Endometrial microvascular endothelial cells (primary cell): Measurements from ENCODE around the gene EPB41L5. TPM values are rescaled to one million over a fixed set of nuclear protein-coding genes. Genes with fewer than 3 reads are reported as not detected.
"Not testable (repeated sequence)": the region's sequence is repeated elsewhere in the genome, so short reads cannot be mapped to it uniquely, and the experiment has no call there.

ENCODE experiments used
- in situ Hi-C: cut with HindIII; loops from 2 replicates; pipeline ENCODE4 v1.10.0; 2017; ENCODE audit warnings: low sequenced_read_pairs, low pct_unique_long_range_greater_than_20kb; ENCODE audit errors: inconsistent ontology term
- total RNA-seq: library from RNA; depleted of rRNA; stranded (reverse); fragments of >200 nt; gene quantifications from one replicate; pipeline ENCODE4 v1.2.3, GENCODE V29; 2015; ENCODE audit errors: inconsistent ontology term

The EPB41L5 gene
- total RNA-seq, 1 donor from 2014 or later = 4.5 TPM

GRCh38 chr2:120176526-120176925, 163.6 kb downstream of the EPB41L5 start:
- in situ Hi-C loops = no loop called here

GRCh38 chr2:120177001-120177621, 164.2 kb downstream of the EPB41L5 start:
- in situ Hi-C loops = no loop called here

- in situ Hi-C loops = no loop called here
Observed at GRCh38 chr2:120177973-120178372, 165.1 kb downstream of the EPB41L5 start.

- in situ Hi-C loops = no loop called here
Observed at GRCh38 chr2:120179396-120179795, 166.5 kb downstream of the EPB41L5 start.

- in situ Hi-C loops = no loop called here
Observed at GRCh38 chr2:120180066-120180465, 167.2 kb downstream of the EPB41L5 start.

- in situ Hi-C loops = no loop called here
Observed at GRCh38 chr2:120182019-120182560, 169.2 kb downstream of the EPB41L5 start.

- in situ Hi-C loops = no loop called here
Observed at GRCh38 chr2:120189189-120189588, 176.3 kb downstream of the EPB41L5 start.

DNA sequence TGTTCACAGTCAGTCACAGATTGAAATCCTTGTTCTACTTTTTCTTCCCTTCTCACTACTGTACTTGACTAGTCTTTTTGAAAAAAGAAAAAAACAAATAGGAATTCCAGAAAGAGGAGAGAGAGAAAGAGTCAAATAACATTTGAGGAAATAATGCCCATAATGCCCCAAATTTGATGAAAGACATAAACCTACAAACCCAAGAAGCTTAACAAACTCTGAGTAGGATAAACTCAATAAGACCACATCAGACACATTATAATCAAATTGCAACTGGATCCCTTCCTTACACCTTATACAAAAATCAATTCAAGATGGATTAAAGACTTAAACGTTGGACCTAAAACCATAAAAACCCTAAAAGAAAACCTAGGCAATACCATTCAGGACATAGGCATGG, 179.4 kb downstream of the EPB41L5 start:
- in situ Hi-C loops = no loop called here

DNA sequence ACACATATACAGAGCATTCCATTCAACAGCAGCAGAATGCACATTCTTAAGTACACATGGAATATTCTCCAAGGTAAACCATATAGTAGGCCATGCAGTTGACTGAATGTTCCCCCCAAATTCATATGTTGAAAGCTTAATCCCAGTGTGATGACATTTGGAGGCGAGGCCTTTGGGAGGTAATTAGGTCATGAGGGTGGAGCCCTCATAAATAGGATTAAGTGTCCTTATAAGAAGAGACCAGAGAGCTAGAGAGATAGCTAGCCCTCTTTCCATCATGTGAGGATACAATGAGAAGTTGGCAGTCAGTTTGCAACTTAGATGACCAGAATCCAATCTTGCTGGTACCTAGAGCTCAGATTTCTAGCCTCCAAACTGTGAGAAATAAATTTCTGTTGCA, 182.7 kb downstream of the EPB41L5 start:
- in situ Hi-C loops = no loop called here

DNA sequence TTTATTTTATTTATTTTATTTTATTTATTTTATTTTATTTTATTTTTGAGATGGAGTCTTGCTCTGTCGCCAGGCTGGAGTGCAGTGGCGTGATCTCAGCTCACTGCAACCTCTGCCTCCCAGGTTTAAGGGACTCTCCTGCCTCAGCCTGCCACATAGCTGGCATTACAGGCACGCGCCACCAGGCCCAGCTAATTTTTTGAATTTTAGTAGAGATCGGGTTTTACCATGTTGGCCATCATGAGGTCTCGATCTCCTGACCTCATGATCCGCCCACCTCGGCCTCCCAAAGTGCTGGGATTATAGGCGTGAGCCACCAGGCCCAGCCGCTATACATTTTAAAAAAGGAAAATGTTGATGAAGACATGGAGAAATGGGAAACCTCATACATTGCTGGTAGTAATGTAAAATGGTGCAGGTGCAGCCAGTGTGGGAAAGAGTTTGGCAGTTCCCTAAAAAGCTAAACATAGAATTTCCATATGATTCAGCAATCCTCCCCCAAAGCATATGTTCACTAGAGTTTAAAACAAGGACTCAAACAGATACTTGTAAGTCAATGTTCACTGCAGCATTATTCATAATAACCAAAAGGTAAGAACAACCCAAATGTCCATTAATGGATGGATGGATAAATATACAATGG, 187.1 kb downstream of the EPB41L5 start:
- in situ Hi-C loops = not testable (repeated sequence)

GRCh38 chr2:120203251-120204021, 190.6 kb downstream of the EPB41L5 start:
- in situ Hi-C loops = no loop called here

DNA sequence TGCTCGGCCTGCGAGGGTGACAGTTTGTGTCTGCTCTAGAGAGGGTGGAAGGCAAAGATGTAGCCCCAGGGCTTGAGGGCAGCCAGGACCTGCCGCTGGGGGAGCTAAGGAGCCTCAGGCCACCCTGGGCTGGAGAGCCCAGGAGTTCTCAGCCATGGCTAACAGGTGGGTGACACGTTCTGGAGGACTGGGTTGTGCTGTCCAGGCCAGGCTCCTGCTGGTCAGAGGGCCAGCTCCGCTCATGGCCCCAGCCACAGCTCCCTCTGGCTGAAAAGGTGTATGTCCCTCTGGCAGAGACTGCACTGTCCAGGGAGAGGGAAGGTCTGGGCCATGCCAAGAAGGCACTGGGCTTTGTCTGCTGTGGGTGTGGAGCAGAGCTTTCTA, 191.1 kb downstream of the EPB41L5 start:
- in situ Hi-C loops = no loop called here

GRCh38 chr2:120204417-120204816, 191.5 kb downstream of the EPB41L5 start:
- in situ Hi-C loops = no loop called here

DNA sequence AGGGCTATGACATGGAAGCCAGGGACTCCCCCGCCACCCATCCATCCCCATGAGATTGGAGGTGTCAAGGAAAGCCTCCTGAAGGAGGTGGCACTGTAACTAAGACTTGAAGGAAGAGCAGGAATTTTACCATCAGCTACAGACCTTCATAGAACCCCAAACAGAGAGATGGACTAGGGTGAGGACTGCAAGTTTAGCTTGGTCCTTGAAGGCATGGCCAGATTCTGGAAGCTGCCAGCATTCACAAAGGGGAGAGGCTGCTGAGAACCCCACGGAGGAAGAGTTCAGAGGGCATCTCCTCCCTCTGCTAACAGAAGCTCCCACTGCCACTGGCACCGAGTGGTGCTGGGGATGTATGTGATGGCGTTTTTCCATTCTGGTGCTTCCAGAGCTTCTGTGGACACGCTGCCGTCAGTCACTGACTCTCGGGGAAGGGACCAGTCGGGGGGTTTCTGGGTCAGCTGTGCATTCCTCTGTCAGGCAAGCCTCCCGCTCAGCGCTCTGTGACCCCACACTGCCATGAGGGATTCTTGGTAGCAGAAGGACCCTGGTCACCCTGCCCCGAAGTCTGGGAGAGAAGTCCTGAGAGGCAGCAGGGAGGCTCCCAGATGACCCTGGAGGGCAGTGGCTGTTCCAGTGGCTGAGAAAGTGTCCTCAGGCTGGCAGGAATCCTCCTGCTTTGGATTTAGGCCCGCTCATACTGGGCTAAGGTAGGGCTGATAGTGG, 192.2 kb downstream of the EPB41L5 start:
- in situ Hi-C loops = no loop called here

DNA sequence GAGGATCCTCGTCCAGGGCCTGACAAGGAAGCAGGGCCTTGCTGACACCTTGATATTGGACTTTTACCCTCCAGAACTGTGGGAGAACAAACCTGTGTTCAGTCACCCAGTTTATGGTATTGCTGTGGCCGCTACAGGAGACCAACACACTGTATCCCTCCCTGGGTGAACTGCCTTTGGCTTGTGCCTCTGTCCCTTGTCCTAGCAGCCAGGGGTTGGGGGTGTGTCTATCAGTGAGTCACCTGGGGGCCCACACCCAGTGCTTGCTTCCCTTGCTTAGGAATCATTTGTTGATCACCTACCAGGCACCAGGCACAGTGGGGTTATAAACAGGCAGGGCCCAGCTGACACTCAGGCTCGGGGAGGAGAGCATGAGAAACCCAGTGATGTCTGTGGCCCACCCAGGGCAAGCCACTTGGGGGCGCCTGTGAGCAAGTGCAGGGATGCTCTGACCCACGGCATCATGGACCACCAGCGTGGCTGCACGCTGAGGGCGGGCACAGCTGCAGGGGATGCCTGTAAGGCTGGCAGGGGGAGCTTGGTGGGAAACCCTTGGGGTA, 193.2 kb downstream of the EPB41L5 start:
- in situ Hi-C loops = no loop called here

GRCh38 chr2:120208381-120209353, 195.8 kb downstream of the EPB41L5 start:
- in situ Hi-C loops = no loop called here

- in situ Hi-C loops = no loop called here
Observed at GRCh38 chr2:120209427-120210269, 196.8 kb downstream of the EPB41L5 start.
